MM.1S (cell line): ENCODE results near the gene TANC1.

Experiments
- EZH2 ChIP-seq: fragments of 300-600 bp; sonication (generic); optimal IDR thresholded peaks from 2 replicates; pipeline ENCODE3; 2017; ENCODE audit warnings: low read depth, mild to moderate bottlenecking, antibody characterized with exemption, low read length, mixed read lengths
- EZH2phosphoT487 ChIP-seq: fragments of 300-600 bp; sonication (generic); IDR thresholded peaks from 2 replicates; pipeline ENCODE4 v1.6.1; 2018; ENCODE audit warnings: antibody characterized with exemption, low read length
- TF ChIP-seq, protein P1 (sequence below): fragments of 300-600 bp; sonication (generic); IDR thresholded peaks from 2 replicates; pipeline ENCODE4 v1.5.1; 2016; ENCODE audit warnings: antibody characterized with exemption, low read length, mixed read lengths

DNA sequence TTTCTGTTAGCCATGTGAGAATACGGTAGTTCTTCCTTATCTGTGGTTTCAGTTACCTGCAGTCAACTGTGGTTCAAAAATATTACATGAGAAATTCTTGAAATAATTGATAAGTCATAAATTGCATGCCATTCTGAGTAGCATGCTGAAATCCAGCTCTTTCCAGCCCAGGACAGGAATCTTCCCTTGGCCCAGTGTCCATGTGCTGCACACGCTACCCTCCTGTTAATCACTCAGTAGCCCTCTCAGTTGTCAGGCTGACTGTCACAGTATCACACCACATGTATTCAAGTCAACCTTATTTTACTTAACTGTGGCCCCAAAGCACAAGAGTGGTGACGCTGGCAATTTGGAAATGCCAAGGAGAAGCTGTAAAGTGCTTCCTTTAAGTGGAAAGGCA, 141.1 kb downstream of the TANC1 start:
- TF ChIP-seq, protein P1, sequence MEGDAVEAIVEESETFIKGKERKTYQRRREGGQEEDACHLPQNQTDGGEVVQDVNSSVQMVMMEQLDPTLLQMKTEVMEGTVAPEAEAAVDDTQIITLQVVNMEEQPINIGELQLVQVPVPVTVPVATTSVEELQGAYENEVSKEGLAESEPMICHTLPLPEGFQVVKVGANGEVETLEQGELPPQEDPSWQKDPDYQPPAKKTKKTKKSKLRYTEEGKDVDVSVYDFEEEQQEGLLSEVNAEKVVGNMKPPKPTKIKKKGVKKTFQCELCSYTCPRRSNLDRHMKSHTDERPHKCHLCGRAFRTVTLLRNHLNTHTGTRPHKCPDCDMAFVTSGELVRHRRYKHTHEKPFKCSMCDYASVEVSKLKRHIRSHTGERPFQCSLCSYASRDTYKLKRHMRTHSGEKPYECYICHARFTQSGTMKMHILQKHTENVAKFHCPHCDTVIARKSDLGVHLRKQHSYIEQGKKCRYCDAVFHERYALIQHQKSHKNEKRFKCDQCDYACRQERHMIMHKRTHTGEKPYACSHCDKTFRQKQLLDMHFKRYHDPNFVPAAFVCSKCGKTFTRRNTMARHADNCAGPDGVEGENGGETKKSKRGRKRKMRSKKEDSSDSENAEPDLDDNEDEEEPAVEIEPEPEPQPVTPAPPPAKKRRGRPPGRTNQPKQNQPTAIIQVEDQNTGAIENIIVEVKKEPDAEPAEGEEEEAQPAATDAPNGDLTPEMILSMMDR, result no peak
- TF ChIP-seq EZH2phosphoT487 (no peak), EZH2 (no peak)
